Right lobe of liver (tissue), 6 donors: ENCODE measurements around the gene TMEM170B. TPM values are rescaled to one million over a fixed set of nuclear protein-coding genes. Genes with fewer than 3 reads are reported as not detected.

Experiments
- ATAC-seq, 4 donors: fragments of 200-7000 bp; cut with Tn5 transposase; one replicate each; pipeline ENCODE4 v1.9.1; 2020; ENCODE audit warnings: mild to moderate bottlenecking in 4 of 4, moderate library complexity in 4 of 4
- DNase-seq, 3 donors: peaks; one replicate each; pipeline ENCODE4 v3.0.0-alpha.2; 2020
- H3K27ac ChIP-seq, 3 donors: fragments of 200-600 bp; one replicate each; pipeline ENCODE4 v1.8.0; 2022
- H3K27me3 ChIP-seq, 2 donors: fragments of 200-600 bp; one replicate each; pipeline ENCODE4 v1.8.0; 2022
- H3K36me3 ChIP-seq, 4 donors: fragments of 200-600 bp; sonication (generic) in 1 of 4; one replicate each; pipeline versions ENCODE4 v1.5.1 to v1.8.0; 2017 to 2022; ENCODE audit warnings: control low read depth in 1 of 4
- H3K4me1 ChIP-seq, 4 donors: fragments of 200-600 bp; sonication (generic) in 1 of 4; one replicate each; pipeline versions ENCODE4 v1.5.1 to v1.8.0; 2017 to 2022; ENCODE audit warnings: control low read depth in 1 of 4
- H3K4me3 ChIP-seq, 3 donors: fragments of 200-600 bp; one replicate each; pipeline ENCODE4 v1.8.0; 2022
- H3K9me3 ChIP-seq, 4 donors: fragments of 200-600 bp; sonication (generic) in 1 of 4; one replicate each; pipeline versions ENCODE4 v1.5.1 to v1.8.0; 2017 to 2022; ENCODE audit warnings: control low read depth in 1 of 4
- CTCF ChIP-seq, 4 donors: fragments of 200-600 bp in 3 of 4; fragments of 450-650 bp in 1 of 4; IDR thresholded peaks; one replicate each; pipeline versions ENCODE4 v1.5.1 to v1.8.0; 2016 to 2022; ENCODE audit warnings: antibody characterized with exemption in 4 of 4, mild to moderate bottlenecking in 2 of 4
- POLR2A ChIP-seq: fragments of 450-650 bp; IDR thresholded peaks from one replicate; pipeline ENCODE4 v1.6.1; 2017; ENCODE audit warnings: antibody characterized with exemption, mild to moderate bottlenecking
- WGBS: methylation state at CpG from one replicate; pipeline ENCODE4 v1.1.6; 2018; ENCODE audit warnings: low coverage, low lambda C conversion rate; ENCODE audit not compliant: insufficient coverage; ENCODE audit errors: missing lambda C conversion rate; 5-methylcytosine and 5-hydroxymethylcytosine counted together
- intact Hi-C, 2 donors: fragments of 100-400 bp; cut with DNase I; formaldehyde crosslinking; loops; one replicate each; pipeline versions ENCODE4 v1.11.2 to v1.14.1; 2022
- total RNA-seq, 6 experiments: library from RNA; depleted of rRNA in 2 of 6; stranded (reverse); fragments of >200 nt in 2 of 6; fragmentation: NEBNext Ultra II Directional in 3 of 6; extraction: Animal tissue kit (Norgen Biotek cat#: 25700) in 3 of 6; gene quantifications; one replicate each; pipeline versions ENCODE4 v1.1.0 to v1.2.4, GENCODE V29; 2016 to 2023
- donor health status: DM: no; HTN: yes; CAD: no.
- donor health status: DM: no; HTN: no; CAD: no.
- donor health status: DM: no; HTN: no; CAD: no.
- donor health status: DM: no; HTN: yes; CAD: no.
- donor health status: DM: no; HTN: yes; CAD: no.

Gene TMEM170B
- total RNA-seq, 6 experiments from 2014 or later: 3.6 to 6.7 (median 5.0) TPM

- H3K4me3 ChIP-seq: no peak overlapping the region
- TF ChIP-seq CTCF (IDR thresholded peaks at IDR 0.05) (no peak), POLR2A (no peak)
- 67% methylated on average over 8 of the region's 8 CpGs for WGBS
- no peaks in the 10 kb centered on the region for H3K4me1 ChIP-seq
- H3K9me3 ChIP-seq: no peaks in the 10 kb centered on the region
- intact Hi-C loops: no loop called here
- H3K27ac ChIP-seq: no peak overlapping the region
- H3K36me3 ChIP-seq: no peaks in the 10 kb centered on the region
- no peak for ATAC-seq
- no peaks in the 10 kb centered on the region for H3K27me3 ChIP-seq
- no peak for DNase-seq
These were observed 87.8 kb downstream of the TMEM170B start for GRCh38 chr6:11625302-11625701.

DNA sequence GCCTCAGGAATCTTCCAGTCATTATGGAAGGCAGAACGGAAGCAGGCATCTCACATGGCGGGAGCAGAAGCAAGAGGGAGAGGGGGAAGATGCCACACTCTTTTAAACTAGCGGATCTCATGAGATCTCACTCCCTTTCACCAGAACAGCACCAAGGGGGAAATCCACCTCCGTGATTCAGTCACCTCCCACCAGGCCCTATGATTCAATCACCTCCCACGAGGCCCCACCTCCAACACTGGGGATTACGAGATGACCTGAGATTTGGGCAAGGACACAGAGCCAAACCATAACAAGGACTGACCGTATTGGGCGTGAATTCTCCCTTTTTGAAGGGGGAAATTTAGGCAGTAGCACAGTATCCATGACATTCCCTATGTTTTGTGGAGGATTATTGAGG is 88.8 kb downstream of the TMEM170B start:
- no peaks in the 10 kb centered on the region for H3K4me1 ChIP-seq
- no peak for ATAC-seq
- WGBS: 73% methylated on average over 5 of the region's 8 CpGs
- H3K9me3 ChIP-seq: no peaks in the 10 kb centered on the region
- no peaks in the 10 kb centered on the region for H3K27me3 ChIP-seq
- DNase-seq: no peak
- no peak overlapping the region for H3K4me3 ChIP-seq
- no peaks in the 10 kb centered on the region for H3K36me3 ChIP-seq
- H3K27ac ChIP-seq: no peak overlapping the region
- intact Hi-C loops: no loop called here
- no peak for TF ChIP-seq CTCF (IDR thresholded peaks at IDR 0.05)
- TF ChIP-seq POLR2A: no peak

DNA sequence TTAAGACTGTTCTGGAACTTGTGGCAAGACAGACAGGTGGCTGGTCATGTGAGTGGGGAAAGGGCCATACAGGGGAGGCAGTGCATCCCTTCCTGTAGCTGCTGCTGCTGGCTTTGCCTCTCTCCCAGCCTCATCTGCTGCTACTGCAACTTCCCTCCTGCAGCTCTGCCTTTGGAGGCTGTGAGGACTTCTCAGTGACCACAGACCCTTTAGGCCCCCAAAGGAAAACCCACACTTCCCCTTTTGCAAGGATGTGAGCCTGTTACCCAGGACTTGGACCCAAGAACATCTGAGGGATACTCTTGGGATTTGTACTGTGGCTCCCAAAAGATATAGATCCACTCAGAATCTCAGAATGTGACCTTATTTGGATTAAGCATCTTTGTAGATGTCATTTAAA is 91.0 kb downstream of the TMEM170B start:
- Histone ChIP-seq H3K27ac (no peak overlapping the region), H3K4me1 (no peaks in the 10 kb centered on the region), H3K27me3 (no peaks in the 10 kb centered on the region), H3K36me3 (no peaks in the 10 kb centered on the region), H3K4me3 (no peak overlapping the region), H3K9me3 (no peaks in the 10 kb centered on the region)
- ATAC-seq (no peak), DNase-seq (no peak)
- intact Hi-C loops: no loop called here
- TF ChIP-seq CTCF (IDR thresholded peaks at IDR 0.05) (no peak), POLR2A (no peak)

DNA sequence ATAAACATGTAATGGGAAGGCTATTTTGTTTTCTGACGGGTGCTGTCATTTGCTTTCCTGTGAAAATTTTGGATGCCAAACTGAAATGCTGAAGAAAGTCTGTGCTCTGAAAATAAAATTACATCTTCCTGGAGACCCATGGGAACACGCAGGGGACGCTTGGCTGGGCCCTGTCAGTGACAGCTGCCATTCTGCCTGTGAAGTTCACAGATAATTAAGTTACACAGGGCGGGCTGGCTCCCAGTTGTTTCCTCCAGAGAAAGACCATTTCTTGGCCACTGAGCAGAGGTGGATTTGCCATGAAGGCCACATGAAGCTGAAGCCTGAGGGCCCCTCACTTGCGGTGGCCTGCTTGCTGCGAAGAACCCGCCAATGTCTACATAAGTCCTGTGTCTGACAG is 93.5 kb downstream of the TMEM170B start:
- Histone ChIP-seq H3K27ac (no peak overlapping the region), H3K36me3 (no peaks in the 10 kb centered on the region), H3K4me1 (no peaks in the 10 kb centered on the region), H3K27me3 (no peaks in the 10 kb centered on the region), H3K4me3 (no peak overlapping the region), H3K9me3 (no peaks in the 10 kb centered on the region)
- ATAC-seq (no peak), DNase-seq (no peak)
- intact Hi-C loops: no loop called here
- no peak for TF ChIP-seq POLR2A
- TF ChIP-seq CTCF (IDR thresholded peaks at IDR 0.05): no peak
- 84% methylated on average over 5 of the region's 7 CpGs for WGBS

DNA sequence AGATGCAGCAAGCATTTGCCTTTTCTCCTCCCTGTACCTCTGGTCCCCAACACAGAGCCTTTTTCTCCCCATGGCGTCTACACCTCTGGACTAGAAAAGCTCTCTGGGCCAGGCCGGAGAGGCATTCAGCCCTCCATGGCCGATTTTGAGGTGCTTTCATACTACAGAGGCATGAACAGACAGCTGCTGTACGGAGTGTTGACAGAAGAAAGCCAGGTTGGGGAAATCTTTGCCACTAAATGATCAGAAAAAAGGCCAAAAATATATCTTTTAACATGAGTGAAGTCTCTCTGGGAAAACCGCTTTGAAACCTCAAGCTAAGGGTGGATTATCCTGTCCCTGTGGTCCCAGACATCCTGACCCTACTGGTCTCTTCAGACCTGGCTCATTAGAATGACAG is 94.0 kb downstream of the TMEM170B start:
- no peaks in the 10 kb centered on the region for H3K27me3 ChIP-seq
- TF ChIP-seq POLR2A: no peak
- TF ChIP-seq CTCF (IDR thresholded peaks at IDR 0.05): no peak
- DNase-seq: no peak
- no peaks in the 10 kb centered on the region for H3K4me1 ChIP-seq
- no peak overlapping the region for H3K4me3 ChIP-seq
- no peaks in the 10 kb centered on the region for H3K9me3 ChIP-seq
- intact Hi-C loops: no loop called here
- H3K36me3 ChIP-seq: no peaks in the 10 kb centered on the region
- ATAC-seq: no peak
- 66% methylated on average over 4 of the region's 5 CpGs for WGBS
- H3K27ac ChIP-seq: no peak overlapping the region
